Thyroid gland (tissue), 4 donors: Measurements from ENCODE around the gene ABRACL.

Source experiments
- CTCF ChIP-seq, 6 experiments: fragments of 200-600 bp in 3 of 6; fragments of 450-650 bp in 3 of 6; sonication (generic) in 3 of 6; IDR thresholded peaks; one replicate each; pipeline ENCODE4 v1.5.1; 2016 to 2019; ENCODE audit warnings: antibody characterized with exemption in 6 of 6, mild to moderate bottlenecking in 2 of 6, inconsistent platforms in 1 of 6, moderate library complexity in 1 of 6
- POLR2A ChIP-seq, 2 donors: fragments of 450-650 bp; IDR thresholded peaks; one replicate each; pipeline ENCODE4 v1.6.1; 2017; ENCODE audit warnings: antibody characterized with exemption in 2 of 2, mild to moderate bottlenecking in 2 of 2, moderate library complexity in 1 of 2

- TF ChIP-seq CTCF (IDR thresholded peaks at IDR 0.05), result no peak
- TF ChIP-seq POLR2A (IDR thresholded peaks at IDR 0.05), result no peak
Observed at GRCh38 chr6:138986578-138986977, 42.0 kb upstream of the ABRACL start.
